Superior temporal gyrus (tissue), 1 donor: ENCODE measurements around the gene LPIN3.

Experiments used
- DNase-seq: peaks from one replicate; pipeline ENCODE4 v3.0.0-alpha.2; 2016; ENCODE audit errors: extremely low spot score

Gene LPIN3

GRCh38 chr20:41392871-41393704, 52.5 kb downstream of the LPIN3 start:
- DNase-seq = peak; percentile 58

- DNase-seq = peak; percentile 57
Observed at GRCh38 chr20:41393705-41394066, 53.1 kb downstream of the LPIN3 start.

- no peak for DNase-seq
Observed at GRCh38 chr20:41394081-41394480, 53.5 kb downstream of the LPIN3 start.

- peak; percentile 42 for DNase-seq
Observed at GRCh38 chr20:41394931-41395666, 54.5 kb downstream of the LPIN3 start.

GRCh38 chr20:41395667-41396664, 55.3 kb downstream of the LPIN3 start:
- no peak for DNase-seq

- no peak for DNase-seq
Observed at GRCh38 chr20:41398408-41398807, 57.8 kb downstream of the LPIN3 start.

GRCh38 chr20:41403604-41404003, 63.0 kb downstream of the LPIN3 start:
- DNase-seq = no peak

GRCh38 chr20:41405436-41405835, 64.8 kb downstream of the LPIN3 start:
- DNase-seq = no peak

GRCh38 chr20:41406353-41406752, 65.7 kb downstream of the LPIN3 start:
- no peak for DNase-seq

GRCh38 chr20:41406896-41407444, 66.3 kb downstream of the LPIN3 start:
- DNase-seq = no peak

- no peak for DNase-seq
Observed at GRCh38 chr20:41407607-41408006, 67.0 kb downstream of the LPIN3 start.

GRCh38 chr20:41408156-41408794, 67.7 kb downstream of the LPIN3 start:
- DNase-seq = no peak

GRCh38 chr20:41408986-41409385, 68.4 kb downstream of the LPIN3 start:
- no peak for DNase-seq
